ENCODE measurements around the gene AP4E1.

DNA sequence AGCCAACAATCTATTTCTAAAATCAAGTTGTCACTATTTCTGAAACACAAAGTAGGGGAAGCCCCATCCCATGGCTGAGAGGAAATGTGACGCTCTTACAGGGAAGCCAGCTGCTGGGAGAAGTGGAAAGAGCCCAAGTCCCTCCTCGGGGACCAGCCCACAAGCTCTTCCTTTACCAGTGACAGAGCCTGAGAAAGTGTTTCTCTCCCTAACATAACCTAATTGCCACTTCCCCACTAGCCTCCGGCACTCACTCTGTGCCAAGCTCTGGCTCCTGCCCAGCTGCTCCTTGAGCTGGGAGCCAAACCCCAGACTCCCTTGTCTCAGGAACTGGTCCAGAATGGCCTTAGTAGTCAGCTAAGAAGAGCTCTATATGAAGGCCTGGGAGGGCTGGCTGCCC lies 143.3 kb downstream of the AP4E1 start:
- TF ChIP-seq, protein P1, sequence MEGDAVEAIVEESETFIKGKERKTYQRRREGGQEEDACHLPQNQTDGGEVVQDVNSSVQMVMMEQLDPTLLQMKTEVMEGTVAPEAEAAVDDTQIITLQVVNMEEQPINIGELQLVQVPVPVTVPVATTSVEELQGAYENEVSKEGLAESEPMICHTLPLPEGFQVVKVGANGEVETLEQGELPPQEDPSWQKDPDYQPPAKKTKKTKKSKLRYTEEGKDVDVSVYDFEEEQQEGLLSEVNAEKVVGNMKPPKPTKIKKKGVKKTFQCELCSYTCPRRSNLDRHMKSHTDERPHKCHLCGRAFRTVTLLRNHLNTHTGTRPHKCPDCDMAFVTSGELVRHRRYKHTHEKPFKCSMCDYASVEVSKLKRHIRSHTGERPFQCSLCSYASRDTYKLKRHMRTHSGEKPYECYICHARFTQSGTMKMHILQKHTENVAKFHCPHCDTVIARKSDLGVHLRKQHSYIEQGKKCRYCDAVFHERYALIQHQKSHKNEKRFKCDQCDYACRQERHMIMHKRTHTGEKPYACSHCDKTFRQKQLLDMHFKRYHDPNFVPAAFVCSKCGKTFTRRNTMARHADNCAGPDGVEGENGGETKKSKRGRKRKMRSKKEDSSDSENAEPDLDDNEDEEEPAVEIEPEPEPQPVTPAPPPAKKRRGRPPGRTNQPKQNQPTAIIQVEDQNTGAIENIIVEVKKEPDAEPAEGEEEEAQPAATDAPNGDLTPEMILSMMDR (optimal IDR thresholded peaks at IDR 0.05 in 1 of 3, IDR thresholded peaks at IDR 0.05 in 1 of 3, conservative IDR thresholded peaks at IDR 0.05 in 1 of 3; ENCODE audit: extremely low read depth in 1 of 3, insufficient read depth in 2 of 3, low read length in 3 of 3), result no peak
- TF ChIP-seq EZH2 (IDR thresholded peaks at IDR 0.05; ENCODE audit: low read length), result no peak

All from keratinocyte (primary cell).